Pons (tissue), 1 donor: ENCODE results near the gene MTAP.
A peak's percentile ranks its signal among the peaks of the same experiment; 100 is the strongest.

Experiments used
- DNase-seq: peaks from one replicate; pipeline ENCODE4 v3.0.0-alpha.2; 2016; ENCODE audit warnings: low spot score

Gene MTAP

DNA sequence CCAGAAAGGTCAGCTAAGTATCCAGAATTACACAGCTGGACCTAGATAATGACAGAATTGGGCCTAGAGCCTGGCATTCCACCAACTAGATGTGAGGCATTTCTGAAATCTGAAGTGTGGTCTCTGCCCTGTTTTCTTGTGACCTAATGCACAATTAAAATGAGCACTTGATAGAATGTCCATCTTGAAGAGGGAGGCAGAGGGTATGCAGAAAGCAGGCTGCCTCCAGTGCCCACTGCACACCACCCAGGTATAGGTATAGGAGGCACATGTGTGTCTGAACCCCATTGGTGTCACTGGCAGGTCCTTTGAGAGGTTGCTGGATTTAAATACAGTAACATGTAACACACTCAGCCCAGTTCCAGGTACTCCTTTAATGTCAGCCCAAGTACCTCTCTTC is 2.4 kb downstream of the MTAP start:
- DNase-seq = no peak

GRCh38 chr9:21806644-21807043 is 4.2 kb downstream of the MTAP start:
- DNase-seq = no peak

GRCh38 chr9:21810388-21810787 is 8.0 kb downstream of the MTAP start:
- DNase-seq = no peak

- no peak for DNase-seq
Measured at GRCh38 chr9:21810881-21811280, 8.4 kb downstream of the MTAP start.

DNA sequence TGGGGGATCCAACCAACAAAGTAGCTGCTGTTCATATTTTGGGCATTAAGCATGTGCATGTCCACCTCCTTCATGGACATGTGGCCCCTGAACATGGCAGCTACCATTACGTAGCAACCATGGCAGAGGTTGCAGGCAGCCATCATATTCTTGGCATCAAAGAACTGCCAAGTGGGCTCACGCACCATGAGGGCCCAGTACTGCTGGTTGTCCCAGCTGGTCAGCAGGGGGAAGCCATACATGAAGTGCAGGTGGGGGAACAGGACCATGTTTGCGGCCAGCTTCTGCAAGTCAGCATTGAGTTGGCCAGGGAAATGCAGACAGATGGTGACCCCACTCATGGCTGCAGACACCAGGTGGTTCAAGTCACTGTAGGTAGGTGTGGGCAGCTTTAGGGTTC is 9.5 kb downstream of the MTAP start:
- DNase-seq = no peak

DNA sequence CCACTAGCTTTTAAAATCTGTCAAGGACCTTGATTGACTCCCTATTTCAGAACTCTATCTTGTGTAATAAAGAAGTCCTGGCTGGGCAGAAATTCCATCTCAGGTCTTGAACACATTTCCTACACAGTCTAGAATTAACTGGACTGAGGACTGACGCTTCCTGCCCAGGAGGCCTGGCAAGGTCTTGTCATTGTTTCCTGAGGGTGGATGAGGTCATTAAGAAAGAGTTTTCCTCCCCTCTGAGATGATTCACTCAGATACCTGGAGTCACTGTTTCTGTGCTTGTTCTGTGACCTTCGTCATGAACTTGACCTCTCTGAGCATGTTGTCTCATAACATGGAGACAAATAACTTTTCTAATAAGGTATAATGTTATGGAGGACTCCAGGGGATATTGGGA is 10.0 kb downstream of the MTAP start:
- DNase-seq = no peak

DNA sequence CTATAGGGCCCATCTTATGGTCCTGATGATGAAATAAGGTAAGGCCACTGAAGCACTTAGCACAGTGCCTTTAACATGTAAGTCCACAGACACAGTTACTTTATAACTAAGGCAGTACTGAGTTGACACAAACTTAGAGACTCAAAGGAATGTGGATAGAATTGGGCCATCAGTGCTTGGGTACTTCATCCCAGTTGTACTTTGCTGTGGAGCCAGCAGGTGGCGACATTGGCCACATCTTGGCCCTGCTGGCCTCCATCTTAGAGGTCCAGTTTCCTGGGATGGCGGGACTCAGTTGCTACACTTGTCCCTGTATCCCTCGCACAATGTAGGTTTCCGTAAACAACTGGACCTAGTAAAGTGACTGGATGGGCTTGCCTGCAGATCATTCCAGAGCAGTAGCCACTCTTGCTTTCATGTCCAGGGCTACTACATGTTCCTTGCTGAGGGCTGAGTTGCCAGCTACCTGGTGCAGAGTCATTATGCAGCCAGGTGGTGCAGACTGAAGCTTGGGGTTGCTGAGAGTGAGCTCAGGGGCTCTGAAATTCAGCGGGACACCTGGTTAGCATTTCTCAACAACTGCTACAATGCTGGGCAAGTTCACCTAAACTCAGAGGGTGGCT is 10.6 kb downstream of the MTAP start:
- DNase-seq = peak; percentile 77

- peak; percentile 92 for DNase-seq
Measured at GRCh38 chr9:21813575-21814473, 11.4 kb downstream of the MTAP start.

DNA sequence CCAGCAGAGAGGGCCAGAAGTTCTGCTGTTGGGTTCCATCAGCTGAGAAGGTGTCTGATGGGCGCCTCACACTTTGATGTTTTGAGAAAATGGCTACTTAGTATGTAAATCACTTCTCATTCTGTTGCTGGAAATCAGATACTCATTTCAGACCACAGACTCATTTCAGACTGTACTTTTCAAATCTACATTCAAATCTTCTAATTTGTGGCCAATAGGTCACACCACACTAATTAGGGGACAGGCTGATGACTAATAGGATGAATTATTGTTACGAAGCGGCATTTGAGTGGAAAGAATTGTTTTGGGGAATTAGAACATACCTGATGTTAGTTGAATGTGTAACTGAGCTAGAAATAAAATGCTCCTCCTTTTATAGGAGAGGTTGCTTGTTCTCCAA is 13.2 kb downstream of the MTAP start:
- DNase-seq = no peak

DNA sequence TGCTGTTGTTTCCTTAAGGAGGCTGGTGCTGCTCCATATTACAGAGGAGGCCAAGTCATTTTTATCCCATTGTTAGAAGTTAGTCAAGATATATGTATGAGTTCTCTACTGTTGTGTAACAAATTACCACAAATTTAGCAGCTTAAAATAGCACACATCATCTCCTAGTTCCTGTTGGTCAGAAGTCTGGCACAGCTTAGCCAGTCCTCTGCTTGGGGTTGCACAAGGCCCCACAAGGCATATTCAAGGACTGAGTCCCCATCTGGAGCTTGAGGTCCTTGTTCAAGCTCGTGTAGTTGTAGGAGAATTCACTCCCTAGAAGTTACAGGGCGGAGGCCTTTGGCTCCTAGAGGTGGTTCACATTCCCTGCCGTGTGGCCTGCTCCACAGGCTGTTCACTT is 14.7 kb downstream of the MTAP start:
- no peak for DNase-seq

GRCh38 chr9:21825637-21826036 is 23.2 kb downstream of the MTAP start:
- no peak for DNase-seq

DNA sequence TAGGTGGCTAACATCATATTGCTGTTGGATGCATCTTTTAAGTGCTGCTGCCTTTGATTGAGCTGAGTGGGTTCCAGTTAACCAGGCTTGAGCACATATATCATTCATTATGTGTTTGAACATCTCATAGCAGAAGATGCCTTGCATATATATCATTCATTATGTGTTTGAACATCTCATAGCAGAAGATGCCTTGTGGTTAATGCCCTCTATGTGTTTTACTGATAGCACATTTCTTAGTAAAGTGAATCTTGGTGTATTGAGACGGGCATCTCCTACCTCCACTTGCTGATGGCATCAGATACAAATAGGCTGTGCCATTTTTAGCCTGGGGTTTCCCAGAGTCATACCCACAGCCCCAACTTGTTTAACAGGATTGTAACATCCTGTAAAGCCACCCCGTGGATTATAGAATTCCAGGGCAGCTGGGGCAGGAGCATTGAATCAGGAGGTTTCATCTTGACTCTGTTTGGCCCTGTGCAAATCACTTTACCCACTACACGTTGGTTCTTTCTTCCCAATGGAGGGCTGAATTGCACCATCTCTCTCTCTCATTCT is 26.5 kb downstream of the MTAP start:
- DNase-seq = no peak

- no peak for DNase-seq
Measured at GRCh38 chr9:21830589-21830988, 28.2 kb downstream of the MTAP start.

DNA sequence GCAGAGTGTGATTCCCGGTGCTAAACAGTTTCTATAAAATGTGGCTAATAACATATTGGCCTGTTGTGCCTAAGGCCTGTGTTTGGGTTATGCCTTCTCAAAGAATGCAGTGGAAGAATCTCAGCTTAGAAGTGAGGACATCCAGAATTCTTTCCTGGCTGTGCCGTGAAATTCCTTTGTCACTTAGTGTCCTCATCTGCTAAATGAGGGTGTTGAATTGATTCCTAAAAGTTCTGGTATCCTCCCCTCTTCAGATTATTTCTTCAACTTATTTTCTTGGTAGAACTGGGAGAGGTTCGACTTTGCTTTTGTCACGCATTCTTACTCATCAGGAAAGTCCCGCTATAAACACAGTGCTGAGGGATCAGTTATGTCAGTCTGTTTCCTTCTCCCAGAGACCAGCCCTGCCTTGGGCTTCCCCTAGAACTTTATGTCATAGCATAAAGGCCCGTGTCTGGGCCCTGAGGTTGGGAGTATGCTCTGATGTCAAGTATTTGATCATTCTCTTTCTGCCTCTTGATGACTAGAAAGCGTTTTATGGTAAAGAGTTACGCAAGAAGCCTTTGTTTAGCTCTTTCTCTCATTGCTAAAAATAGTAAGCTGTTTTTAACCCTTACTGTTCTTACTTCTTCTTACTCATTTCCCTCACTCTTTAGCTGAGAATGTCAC is 29.5 kb downstream of the MTAP start:
- DNase-seq = no peak

DNA sequence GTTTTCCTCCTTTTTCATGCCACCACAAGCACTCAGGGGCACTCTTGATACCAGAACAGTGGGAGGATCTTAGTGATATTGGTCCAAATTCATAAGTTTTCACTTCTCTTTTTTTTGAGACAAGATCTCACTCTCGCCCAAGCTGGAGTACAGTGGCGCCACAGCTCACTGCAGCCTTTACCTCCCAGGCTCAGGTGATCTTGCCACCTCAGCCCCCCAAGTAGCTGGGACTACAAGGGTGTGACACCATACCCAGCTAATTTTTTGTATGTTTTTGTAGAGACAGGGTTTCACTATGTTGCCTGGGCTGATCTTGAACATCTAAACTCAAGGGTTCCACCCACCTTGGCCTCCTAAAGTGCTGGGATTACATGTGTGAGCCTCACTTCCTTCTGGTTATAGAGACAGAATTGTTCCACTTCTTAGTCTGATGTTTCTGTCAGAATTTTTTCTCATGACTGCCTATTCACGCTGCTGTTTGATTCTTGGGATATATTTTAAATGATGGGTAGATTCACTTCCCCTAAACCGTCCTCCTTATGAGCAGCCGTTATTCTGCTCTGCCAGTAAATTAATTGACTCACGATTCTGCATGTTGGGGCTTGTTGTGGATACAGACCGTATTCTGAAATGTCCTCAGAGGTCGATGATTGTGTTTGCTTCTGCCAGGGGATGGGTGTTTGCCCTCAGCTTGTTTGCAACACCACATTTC is 30.8 kb downstream of the MTAP start:
- DNase-seq = no peak

GRCh38 chr9:21835121-21835520 is 32.7 kb downstream of the MTAP start:
- no peak for DNase-seq

DNA sequence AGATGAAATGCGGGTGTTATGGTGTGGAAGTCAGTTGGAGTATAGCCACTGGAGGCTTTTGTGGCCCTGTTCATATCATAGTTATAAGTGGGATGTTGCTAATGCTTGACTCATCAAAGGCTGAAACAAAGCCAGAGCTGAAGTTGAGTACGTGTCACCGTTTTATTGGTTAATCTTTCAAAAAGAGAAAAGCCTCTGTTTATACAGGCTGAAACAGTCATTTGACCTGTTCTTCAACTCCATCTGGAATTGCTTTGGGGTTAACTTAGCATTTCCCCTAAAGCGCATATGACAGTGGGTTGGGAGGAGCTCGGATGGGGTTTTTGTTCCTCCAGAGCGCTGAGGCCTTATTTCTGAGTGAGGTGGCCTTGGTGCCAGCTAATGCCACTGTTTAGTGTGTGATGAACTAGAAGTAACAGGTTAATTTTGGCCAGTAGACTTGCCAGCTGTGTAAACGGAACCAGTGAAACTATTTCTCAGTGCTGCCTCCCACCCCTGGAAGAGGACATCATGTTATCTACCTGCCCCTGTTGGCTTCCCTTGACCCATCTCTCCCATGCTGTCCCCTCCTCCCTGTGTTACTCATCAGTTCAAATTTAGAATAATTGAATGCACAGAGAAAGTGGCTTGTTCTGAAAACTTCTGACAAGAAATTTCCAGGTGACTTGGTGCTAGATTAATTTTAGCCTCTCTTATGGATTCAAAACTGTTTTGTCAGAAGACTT is 34.2 kb downstream of the MTAP start:
- no peak for DNase-seq

DNA sequence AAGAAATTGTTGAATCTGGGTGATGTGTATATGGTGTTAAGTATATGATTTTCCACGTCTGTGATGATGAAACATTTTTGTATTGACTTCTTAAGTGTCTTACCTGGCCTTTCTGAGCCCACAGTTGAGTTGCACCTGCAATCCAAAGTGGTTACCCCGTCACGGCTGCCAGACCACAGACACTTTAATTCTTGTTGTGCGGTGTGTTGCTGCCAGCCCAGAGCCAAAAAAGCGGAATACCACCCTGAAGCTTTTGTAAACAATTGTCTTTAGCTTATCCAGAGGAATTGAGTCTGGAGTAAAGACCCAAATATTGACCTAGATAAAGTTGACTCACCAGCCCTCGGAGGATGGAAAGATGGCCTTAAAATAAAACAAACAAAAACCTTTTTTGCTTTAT is 35.1 kb downstream of the MTAP start:
- DNase-seq = no peak

DNA sequence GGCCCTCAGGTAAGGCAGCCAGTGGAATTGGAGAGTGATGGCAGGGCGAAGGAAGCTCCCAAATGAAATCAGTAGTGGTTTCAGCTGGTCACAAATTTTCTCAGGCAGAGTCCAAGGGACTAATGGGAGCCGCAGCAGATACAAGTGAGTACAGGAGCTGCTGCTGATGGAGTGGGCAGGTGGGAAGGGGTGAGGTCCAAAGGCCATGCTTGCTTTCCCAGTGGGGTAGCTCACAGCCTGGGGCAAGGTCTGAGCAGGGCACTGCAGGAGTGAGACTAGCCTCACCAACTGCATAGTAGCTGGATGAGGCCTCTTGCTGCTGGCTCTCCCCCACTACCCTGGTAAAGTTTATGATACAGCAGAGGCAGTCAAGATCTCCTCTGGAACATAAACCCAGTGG is 38.2 kb downstream of the MTAP start:
- DNase-seq = no peak

- DNase-seq = no peak
Measured at GRCh38 chr9:21841133-21841532, 38.7 kb downstream of the MTAP start.

- no peak for DNase-seq
Measured at GRCh38 chr9:21848615-21849014, 46.2 kb downstream of the MTAP start.
